WERI-Rb-1 (cell line): ENCODE measurements around the gene NRP2.

ENCODE experiments used
- DNase-seq: peaks from one replicate; pipeline ENCODE4 v3.0.0-alpha.2; 2020
- H3K27ac ChIP-seq: fragments of 250-450 bp; sonication (Bioruptor Pico); 2 replicates; pipeline ENCODE4 v1.5.1; 2020; ENCODE audit warnings: mild to moderate bottlenecking, moderate library complexity
- H3K27me3 ChIP-seq: fragments of 250-450 bp; sonication (Bioruptor Pico); 2 replicates; pipeline ENCODE4 v1.5.1; 2021; ENCODE audit warnings: mild to moderate bottlenecking, low read depth, moderate library complexity; ENCODE audit not compliant: insufficient read depth, severe bottlenecking
- H3K36me3 ChIP-seq: fragments of 250-450 bp; sonication (Bioruptor Pico); 2 replicates; pipeline ENCODE4 v1.5.1; 2020; ENCODE audit warnings: mild to moderate bottlenecking, moderate library complexity
- H3K4me3 ChIP-seq: 2 replicates; pipeline ENCODE4 v1.5.1; 2011; ENCODE audit warnings: low read depth, mild to moderate bottlenecking, control low read depth, low read length
- H3K9me3 ChIP-seq: fragments of 250-450 bp; sonication (Bioruptor Pico); 2 replicates; pipeline ENCODE4 v1.5.1; 2021; ENCODE audit warnings: mild to moderate bottlenecking, moderate library complexity; ENCODE audit not compliant: severe bottlenecking
- TF ChIP-seq, protein P1 (sequence below): IDR thresholded peaks from 2 replicates; pipeline ENCODE4 v1.5.1; 2011; ENCODE audit warnings: low read depth, mild to moderate bottlenecking, control low read depth, inconsistent platforms, low read length

The NRP2 gene

DNA sequence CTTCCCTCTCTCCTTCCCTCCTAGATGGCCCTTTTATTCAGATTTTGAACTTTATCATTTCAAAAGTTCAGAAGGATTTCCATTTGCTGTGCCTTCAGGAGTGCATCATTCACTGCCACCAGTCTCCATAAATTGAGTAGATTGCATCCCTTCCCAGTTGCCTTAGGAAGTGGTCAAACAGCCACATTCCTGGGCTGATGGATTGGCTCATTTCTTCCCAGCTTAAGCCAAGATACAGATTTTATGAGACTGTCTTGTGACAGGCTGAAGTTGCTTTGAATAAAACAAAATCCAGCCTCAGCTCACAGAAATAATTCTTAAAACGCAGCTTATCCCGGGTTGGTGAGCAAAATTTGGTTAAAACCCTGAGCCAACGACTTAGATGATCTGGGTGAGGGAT, 9.8 kb downstream of the NRP2 start:
- Histone ChIP-seq H3K27me3 (no peaks in the 10 kb centered on the region), H3K4me3 (no peak overlapping the region)

DNA sequence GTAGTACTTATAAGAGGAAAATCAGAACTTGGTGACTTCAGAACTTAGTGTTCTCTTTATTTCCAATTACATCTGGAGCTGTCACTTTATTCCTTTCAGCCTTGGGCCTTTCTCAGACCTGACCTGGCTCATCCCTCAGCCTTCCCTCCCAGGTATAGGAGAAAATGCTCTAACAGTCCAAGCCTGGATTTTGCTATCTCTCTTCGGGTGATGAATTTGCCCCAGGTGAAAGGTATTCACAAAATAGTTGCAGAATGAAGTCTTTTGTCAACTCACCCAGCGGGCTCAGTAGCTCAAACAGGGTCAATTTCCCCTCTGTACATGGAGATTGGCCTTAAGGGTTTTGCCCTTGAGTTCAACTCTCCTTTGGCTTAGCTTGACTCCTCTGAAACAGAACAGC, 12.0 kb downstream of the NRP2 start:
- TF ChIP-seq, protein P1, sequence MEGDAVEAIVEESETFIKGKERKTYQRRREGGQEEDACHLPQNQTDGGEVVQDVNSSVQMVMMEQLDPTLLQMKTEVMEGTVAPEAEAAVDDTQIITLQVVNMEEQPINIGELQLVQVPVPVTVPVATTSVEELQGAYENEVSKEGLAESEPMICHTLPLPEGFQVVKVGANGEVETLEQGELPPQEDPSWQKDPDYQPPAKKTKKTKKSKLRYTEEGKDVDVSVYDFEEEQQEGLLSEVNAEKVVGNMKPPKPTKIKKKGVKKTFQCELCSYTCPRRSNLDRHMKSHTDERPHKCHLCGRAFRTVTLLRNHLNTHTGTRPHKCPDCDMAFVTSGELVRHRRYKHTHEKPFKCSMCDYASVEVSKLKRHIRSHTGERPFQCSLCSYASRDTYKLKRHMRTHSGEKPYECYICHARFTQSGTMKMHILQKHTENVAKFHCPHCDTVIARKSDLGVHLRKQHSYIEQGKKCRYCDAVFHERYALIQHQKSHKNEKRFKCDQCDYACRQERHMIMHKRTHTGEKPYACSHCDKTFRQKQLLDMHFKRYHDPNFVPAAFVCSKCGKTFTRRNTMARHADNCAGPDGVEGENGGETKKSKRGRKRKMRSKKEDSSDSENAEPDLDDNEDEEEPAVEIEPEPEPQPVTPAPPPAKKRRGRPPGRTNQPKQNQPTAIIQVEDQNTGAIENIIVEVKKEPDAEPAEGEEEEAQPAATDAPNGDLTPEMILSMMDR: no peak
- DNase-seq: no peak
- Histone ChIP-seq H3K36me3 (peaks cover 8% of the 10 kb centered on the region; the same call in 1 of the 2 replicates), H3K27me3 (no peaks in the 10 kb centered on the region), H3K4me3 (no peak overlapping the region), H3K9me3 (no peaks in the 10 kb centered on the region), H3K27ac (no peak overlapping the region)

More for the DNA sequence above, 9.8 kb downstream of the NRP2 start:
- H3K36me3 ChIP-seq: no peaks in the 10 kb centered on the region
- no peaks in the 10 kb centered on the region for H3K9me3 ChIP-seq
- no peak for DNase-seq
- H3K27ac ChIP-seq: no peak overlapping the region
- TF ChIP-seq, protein P1: no peak

DNA sequence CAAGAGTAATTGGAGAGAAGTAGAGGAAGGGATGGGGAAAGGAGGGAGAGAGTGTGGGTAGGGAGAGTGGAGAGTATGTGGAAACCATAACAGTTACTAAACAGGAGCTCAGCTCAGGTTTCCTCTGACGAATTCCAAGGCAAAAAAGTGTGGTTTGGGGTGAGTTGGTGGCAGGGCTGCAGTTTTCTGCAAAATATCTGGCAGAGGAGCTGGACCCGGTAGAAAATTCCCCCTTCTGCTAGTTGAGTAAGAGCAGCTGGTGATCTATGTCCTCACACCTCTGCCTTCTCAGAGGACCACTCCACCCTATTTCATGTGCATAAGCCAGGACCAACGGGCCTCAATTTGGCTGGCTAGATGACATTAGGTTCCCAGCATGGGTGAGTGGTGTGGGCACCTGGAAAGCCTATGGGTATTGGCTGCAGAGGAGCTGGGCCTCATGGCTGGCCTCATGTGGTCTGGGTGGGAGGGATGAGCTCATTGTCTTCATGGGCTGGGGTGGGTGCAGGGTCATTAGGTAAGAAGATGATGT, 13.2 kb downstream of the NRP2 start:
- no peak overlapping the region for H3K4me3 ChIP-seq
- H3K36me3 ChIP-seq: peaks cover 8% of the 10 kb centered on the region; the same call in 1 of the 2 replicates
- H3K27ac ChIP-seq: no peak overlapping the region
- no peak for DNase-seq
- TF ChIP-seq, protein P1: no peak
- H3K27me3 ChIP-seq: no peaks in the 10 kb centered on the region
- no peaks in the 10 kb centered on the region for H3K9me3 ChIP-seq

DNA sequence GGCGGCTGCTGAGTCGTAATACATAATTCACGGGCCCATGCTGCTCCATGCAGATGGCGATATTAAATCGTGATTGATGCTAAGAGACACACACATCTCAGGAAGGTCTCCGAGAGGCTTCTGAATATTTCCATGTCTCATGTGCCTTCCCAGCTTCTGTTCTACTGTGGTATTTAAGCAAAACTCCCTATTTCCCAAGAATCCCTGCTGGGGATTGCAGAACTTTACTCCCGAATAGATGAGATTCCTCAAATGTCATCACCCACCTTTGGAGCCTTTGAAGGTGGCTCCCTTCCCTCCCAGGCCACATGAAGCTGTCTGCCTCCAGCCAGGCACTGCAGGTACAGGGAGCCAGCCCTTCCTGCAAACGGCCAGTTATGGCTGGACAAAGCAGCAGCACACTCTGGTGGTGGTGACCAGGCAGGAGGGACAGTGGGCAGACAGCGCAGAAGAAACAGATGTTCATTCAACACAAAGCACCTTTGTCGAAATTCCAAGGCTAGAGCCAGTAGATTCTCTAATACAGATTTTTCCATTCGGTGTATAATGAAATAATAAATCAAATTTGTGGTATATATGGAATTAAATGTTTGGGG, 14.1 kb downstream of the NRP2 start:
- no peak overlapping the region for H3K27ac ChIP-seq
- no peaks in the 10 kb centered on the region for H3K27me3 ChIP-seq
- H3K9me3 ChIP-seq: no peaks in the 10 kb centered on the region
- peak; percentile 49 for DNase-seq
- no peak overlapping the region for H3K4me3 ChIP-seq
- peaks cover 8% of the 10 kb centered on the region; the same call in 1 of the 2 replicates for H3K36me3 ChIP-seq
- TF ChIP-seq, protein P1: peak; percentile 64

DNA sequence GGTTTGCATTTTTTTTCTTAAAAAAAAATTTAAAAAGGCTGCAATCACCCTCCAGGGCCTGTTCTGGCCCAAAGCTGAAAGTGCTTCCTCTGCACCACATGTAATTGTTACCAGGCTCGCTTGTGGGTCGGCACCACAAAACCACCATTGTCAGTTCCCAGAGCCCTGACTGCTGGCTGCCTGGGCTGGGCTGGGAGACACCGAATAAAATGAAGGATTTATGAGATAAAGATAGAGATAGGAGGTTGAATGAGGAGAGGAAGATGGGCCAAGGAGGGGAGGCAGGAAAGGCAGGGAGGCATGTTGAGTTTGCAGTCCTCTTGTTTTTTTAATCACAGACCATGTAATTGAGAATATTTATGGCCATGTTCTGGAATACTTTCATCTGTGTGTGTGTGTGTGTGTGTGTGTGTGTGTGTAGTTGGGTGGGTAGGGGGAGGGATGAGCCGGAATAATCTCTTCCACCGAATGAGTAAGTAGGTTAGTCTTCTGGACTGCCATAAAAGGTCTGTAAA, 14.7 kb downstream of the NRP2 start:
- Histone ChIP-seq H3K9me3 (no peaks in the 10 kb centered on the region), H3K36me3 (peaks cover 8% of the 10 kb centered on the region; the same call in 1 of the 2 replicates), H3K27ac (no peak overlapping the region), H3K27me3 (no peaks in the 10 kb centered on the region), H3K4me3 (no peak overlapping the region)
- TF ChIP-seq, protein P1: no peak
- no peak for DNase-seq
